Peyer's patch (tissue), 4 donors: ENCODE results near the gene RACK1.
"Not testable (repeated sequence)": the region's sequence is repeated elsewhere in the genome, so short reads cannot be mapped to it uniquely, and the experiment has no call there.

Experiments used
- POLR2A ChIP-seq, 2 donors: fragments of 450-650 bp; IDR thresholded peaks; one replicate each; pipeline ENCODE4 v1.5.1; 2017; ENCODE audit warnings: antibody characterized with exemption in 2 of 2, mild to moderate bottlenecking in 2 of 2, moderate library complexity in 2 of 2
- TF ChIP-seq, protein P1 (sequence below), 6 experiments: fragments of 450-650 bp in 4 of 6; fragments of 200-600 bp in 2 of 6; sonication (generic) in 1 of 6; IDR thresholded peaks; one replicate each; pipeline ENCODE4 v1.5.1; 2017 to 2019; ENCODE audit warnings: antibody characterized with exemption in 6 of 6, mild to moderate bottlenecking in 3 of 6, moderate library complexity in 1 of 6

DNA sequence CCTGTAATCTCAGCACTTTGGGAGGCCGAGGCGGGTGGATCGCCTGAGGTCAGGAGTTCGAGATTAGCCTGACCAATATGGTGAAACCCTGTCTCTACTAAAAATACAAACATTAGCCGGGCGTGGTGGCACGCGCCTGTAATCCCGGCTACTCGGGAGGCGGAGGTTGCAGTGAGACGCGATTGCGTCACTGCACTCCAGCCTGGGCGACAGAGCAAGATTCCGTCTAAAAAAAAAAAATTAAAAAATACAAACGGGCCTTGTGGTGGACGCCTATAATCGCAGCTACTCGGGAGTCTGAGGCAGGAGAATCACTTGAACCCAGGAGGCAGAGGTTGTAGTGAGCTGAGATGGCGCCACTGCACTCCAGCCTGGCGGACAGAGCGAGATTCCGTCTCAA is 34.7 kb downstream of the RACK1 start:
- TF ChIP-seq, protein P1, sequence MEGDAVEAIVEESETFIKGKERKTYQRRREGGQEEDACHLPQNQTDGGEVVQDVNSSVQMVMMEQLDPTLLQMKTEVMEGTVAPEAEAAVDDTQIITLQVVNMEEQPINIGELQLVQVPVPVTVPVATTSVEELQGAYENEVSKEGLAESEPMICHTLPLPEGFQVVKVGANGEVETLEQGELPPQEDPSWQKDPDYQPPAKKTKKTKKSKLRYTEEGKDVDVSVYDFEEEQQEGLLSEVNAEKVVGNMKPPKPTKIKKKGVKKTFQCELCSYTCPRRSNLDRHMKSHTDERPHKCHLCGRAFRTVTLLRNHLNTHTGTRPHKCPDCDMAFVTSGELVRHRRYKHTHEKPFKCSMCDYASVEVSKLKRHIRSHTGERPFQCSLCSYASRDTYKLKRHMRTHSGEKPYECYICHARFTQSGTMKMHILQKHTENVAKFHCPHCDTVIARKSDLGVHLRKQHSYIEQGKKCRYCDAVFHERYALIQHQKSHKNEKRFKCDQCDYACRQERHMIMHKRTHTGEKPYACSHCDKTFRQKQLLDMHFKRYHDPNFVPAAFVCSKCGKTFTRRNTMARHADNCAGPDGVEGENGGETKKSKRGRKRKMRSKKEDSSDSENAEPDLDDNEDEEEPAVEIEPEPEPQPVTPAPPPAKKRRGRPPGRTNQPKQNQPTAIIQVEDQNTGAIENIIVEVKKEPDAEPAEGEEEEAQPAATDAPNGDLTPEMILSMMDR (IDR thresholded peaks at IDR 0.05): not testable (repeated sequence)
- TF ChIP-seq POLR2A (IDR thresholded peaks at IDR 0.05): not testable (repeated sequence)
